GM19023 (cell line): Measurements from ENCODE around the gene MRPS22.

Experiments
- ATAC-seq: cut with Tn5 transposase; IDR thresholded peaks from one replicate; pipeline ENCODE4 v1.9.1; 2021; ENCODE audit warnings: mild to moderate bottlenecking, moderate library complexity; ENCODE audit not compliant: unreplicated experiment

Gene MRPS22

GRCh38 chr3:139343895-139344856 is at the start of gene MRPS22:
Gene MRPS22 (plus strand): TSS chr3:139344020. CDS start chr3:139344027, 7 bp downstream.
- ATAC-seq = peak; percentile 99

- ATAC-seq = no peak
Measured at GRCh38 chr3:139295040-139295439, 48.8 kb upstream of the MRPS22 start.

DNA sequence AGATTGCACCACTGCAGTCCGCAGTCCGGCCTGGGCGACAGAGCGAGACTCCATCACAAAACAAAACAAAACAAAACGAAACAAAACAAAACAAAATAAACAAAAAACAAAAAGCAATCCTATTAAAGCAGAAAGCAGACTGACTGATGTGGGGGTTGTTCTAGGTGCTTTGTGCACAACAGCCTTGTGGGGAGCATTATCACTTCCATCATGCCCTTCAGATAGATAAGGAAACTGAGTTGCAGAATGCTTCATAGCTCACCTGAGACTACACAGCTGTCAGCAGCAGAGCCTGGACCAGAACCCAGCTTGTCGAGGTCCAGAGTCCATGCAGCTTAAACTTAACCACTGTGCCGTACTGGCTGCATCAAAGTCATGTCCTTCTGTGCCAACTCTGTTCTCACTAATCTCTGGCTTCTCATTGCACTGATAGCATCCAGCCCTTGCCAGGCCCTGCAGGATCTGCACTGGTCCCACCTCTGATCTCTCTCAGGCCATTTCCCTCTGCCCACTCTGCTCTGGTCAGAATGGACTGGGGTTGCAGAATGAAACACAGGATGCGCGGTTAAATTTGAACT is 47.6 kb upstream of the MRPS22 start:
- ATAC-seq = no peak

- ATAC-seq = no peak
Measured at GRCh38 chr3:139297588-139298311, 46.1 kb upstream of the MRPS22 start.

- ATAC-seq = no peak
Measured at GRCh38 chr3:139299261-139300132, 44.3 kb upstream of the MRPS22 start.

DNA sequence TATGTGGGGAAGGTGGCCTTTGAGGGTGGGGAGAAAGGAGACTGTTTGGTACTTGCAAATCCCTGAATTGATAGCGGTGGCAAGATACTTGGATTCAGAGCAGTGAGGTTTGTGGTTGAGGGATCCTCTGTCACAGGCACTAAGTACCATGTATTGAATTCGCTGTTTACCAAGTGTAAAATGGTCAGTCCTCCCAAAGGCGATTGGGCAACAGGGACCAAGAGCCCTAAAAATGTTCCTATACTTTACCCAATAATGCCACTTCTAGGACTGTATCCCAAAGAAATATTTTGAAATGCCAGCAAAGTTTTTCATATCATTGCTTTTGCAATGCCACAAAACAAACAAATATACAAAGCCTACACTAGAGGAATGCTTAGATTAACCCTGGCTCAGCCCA is 43.4 kb upstream of the MRPS22 start:
- no peak for ATAC-seq

- ATAC-seq = no peak
Measured at GRCh38 chr3:139301183-139301582, 42.6 kb upstream of the MRPS22 start.

- no peak for ATAC-seq
Measured at GRCh38 chr3:139301654-139302053, 42.2 kb upstream of the MRPS22 start.

- no peak for ATAC-seq
Measured at GRCh38 chr3:139302084-139302800, 41.6 kb upstream of the MRPS22 start.

- no peak for ATAC-seq
Measured at GRCh38 chr3:139302801-139303113, 41.1 kb upstream of the MRPS22 start.

DNA sequence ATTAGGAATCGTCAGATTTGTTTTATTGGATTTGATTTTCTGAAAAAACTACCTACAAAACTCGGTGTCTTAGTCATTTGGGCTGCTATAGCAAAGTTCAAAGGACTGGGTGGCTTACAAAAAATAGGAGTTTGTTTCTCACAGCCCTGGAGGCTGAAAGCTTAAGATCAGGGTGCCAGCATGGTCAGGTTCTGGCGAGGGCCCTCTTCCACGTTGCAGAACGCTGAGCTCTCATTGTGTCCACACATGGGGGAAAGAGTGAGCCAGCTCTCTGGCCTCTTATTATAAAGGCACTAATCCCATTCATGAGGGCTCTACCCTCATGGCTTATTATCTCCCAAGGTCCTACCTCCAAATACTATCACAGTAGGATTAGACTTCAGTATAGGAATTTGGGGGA is 40.6 kb upstream of the MRPS22 start:
- ATAC-seq = no peak

DNA sequence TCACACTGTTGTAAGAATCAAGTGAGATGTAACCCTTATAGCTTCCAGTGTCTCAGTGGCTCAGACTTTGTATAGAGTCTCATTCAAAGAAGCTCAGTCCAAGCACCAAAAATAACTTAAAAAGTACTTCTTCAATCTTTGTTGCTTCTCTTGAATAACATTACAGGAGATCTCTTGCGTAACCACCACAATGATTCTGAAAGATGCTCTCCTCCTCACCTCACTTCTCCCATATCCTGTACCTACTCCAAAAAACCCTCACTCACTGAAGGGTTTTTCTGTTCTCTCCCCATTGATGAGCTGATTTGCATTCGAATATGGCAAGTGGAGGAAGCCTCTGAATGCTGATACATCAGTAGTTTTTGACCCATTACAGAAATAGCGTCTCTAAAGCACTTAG is 39.4 kb upstream of the MRPS22 start:
- ATAC-seq = no peak

DNA sequence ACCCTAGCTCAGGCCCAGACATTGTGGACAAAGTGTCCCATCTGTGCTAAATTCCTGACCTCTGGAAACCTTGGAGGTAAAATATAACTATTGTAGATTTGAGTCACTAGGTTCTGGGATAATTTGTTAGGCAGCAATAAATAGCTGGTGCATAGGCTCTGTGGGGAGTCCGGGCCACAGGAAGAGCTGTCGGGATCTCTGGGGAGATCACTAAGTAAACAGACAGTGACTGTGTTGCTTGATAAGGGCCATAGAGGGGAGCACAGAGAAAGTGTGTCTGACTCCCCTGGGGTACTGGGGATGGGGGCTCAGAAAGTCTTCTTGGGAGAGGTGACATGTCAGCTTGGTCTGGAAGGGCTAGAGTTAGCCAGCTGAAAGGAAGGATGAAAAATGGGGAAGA is 37.7 kb upstream of the MRPS22 start:
- ATAC-seq = no peak

DNA sequence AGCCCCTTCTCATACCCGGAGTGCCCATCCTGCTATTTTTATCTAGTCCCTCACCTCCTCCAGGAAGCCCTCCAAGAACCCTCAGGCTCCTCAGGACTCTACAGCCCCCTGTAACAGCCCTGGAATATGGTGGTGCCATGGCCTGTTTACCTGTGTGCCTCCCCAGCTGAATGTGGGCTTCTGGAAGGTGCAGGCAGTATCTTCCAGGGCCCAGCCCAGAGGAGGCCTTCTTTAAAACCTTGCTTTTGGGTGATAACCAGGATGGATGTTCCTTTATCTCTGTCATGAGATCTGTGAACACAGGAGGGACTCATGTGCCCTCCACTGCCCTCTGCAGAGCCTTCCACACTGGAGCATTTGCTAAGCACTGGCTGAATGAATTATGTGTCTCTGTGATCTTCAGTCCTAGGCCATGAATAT is 36.7 kb upstream of the MRPS22 start:
- ATAC-seq = no peak

- ATAC-seq = no peak
Measured at GRCh38 chr3:139307601-139308555, 35.9 kb upstream of the MRPS22 start.

DNA sequence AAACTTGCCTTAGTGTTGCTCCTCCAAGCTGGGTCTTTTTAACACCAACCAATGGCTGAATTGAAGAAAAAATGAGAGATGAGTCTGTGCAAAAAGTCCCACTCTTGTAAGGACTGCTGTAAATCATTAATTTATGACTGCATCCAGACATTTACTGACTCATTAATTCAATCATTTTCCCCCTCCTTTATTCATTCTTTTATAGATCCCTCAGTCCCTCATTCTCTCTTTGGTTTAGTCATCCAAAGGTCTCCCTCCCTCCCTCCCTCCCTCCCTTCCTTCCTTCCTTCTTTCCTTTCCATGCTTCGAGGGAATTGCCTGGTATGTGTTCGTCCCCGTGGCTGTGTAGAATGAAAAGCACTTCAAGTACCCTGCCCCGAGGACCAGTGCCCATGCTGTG is 35.3 kb upstream of the MRPS22 start:
- ATAC-seq = no peak

- ATAC-seq = no peak
Measured at GRCh38 chr3:139309061-139309591, 34.7 kb upstream of the MRPS22 start.

GRCh38 chr3:139309880-139310279 is 33.9 kb upstream of the MRPS22 start:
- no peak for ATAC-seq

- no peak for ATAC-seq
Measured at GRCh38 chr3:139310474-139310933, 33.3 kb upstream of the MRPS22 start.
